ENCODE data around the gene BIRC6.
"Not testable (repeated sequence)": the region's sequence is repeated elsewhere in the genome, so short reads cannot be mapped to it uniquely, and the experiment has no call there.

The BIRC6 gene

GRCh38 chr2:32452338-32453064, 95.7 kb downstream of the BIRC6 start:
- no peak for DNase-seq (ENCODE audit: low read depth in 3 of 3)

DNA sequence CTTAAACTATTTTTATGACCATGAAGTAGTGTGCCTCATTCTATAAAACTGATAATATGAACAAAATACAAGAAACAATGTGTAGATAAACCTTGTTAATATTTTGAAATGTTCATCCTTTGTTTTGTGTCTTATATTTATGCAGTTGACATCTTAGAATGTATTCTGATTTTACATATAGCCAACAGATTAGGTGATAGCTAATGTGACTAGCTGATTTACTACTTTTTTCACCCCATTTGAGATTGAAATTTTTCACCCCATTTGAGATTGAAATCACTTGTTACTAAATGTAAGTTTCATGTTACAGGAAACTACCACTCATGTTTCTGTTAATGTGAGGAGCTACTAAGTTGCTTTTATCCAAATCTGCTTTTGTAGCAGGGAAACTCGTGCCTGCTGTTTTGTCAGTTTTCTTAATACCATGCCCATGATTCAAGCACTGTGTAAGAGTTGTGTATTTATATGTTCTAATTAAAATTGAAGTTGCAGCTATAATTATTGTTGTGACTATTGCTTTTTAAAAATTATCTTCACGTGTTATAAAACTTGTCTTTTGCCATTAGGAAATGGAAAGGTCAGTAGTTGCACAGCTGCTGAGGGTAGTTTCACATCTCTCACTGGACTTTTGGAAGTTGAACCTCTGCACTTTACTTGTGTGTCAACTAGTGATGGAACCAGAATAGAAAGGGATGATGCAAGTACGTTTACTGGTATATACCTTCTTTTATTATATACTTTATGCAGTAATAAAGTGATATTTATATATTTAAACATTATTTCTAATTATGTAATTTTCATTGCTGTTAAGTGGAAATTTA, 96.6 kb downstream of the BIRC6 start:
- DNase-seq (ENCODE audit: low read depth in 3 of 3), result no peak

DNA sequence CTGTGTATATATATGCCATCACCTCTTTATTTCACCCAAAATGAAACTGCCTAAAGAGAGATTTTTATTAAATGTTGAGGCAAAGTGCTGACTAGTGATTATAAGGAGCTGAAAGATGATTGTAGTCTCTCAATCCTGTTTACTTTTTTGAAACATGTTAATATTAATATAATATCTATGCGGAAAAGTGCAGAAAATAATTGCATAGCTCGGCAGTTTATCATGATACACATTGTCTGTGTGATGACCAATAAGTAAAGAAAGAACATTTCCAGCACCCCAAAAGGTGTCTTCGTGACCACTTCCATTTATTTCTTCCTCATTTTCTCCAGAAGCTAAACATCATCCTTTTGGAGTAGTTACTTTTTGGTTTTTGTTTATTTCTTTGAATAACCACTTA, 99.0 kb downstream of the BIRC6 start:
- DNase-seq (ENCODE audit: low read depth in 3 of 3), result no peak

DNA sequence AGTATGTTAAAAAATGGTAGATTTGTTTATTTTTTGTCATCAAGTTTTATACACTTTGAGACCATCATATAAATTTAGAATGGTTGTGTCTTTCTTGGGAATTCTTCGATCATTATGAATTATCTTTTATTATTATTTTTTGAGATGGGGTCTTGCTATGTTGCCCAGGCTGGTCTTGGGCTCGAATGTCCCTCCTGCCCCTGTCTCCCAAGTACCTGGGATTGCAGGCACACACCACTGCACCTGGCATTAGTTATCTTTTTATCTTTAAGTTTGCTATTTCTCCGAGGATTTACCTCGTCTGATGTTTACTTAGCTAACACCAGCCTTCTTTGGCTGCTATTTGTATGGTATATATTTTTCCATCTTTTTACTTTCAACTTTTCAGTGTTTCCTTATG, 100.0 kb downstream of the BIRC6 start:
- no peak for DNase-seq (ENCODE audit: low read depth in 3 of 3)

GRCh38 chr2:32457814-32458213, 101.0 kb downstream of the BIRC6 start:
- DNase-seq (ENCODE audit: low read depth in 3 of 3), result no peak

DNA sequence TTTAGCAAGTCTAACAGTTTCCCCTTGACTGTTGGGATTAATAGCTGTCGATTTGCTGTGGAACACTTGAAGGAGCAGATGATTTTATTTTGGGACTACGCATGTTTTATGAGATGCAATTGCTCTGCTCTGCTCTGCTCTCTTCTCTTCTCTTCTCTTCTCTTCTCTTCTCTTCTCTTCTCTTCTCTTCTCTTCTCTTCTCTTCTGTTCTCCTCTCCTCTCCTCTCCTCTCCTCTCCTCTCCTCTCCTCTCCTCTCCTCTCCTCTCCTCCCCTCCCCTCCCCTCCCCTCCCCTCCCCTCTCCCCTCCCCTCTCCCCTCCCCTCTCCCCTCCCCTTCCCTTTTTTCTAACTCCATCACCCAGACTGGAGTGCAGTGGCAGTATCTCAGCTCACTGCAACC, 104.0 kb downstream of the BIRC6 start:
- DNase-seq (ENCODE audit: low read depth in 3 of 3), result not testable (repeated sequence)

DNA sequence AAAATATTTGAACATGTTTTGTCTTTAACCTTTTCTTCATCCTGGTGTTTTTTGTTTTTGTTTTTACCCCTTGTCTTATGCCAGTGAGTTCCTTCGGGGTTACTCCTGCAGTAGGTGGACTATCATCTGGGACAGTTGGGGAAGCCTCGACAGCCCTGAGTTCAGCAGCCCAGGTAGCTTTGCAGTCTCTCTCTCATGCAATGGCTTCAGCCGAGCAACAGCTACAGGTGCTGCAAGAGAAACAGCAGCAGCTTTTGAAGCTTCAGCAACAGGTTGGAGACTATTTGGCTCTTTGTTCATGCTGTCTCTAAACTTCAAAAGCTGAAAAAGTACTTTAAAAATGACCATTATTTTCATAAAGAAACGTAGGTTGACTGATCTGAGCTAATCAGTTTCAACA, 106.3 kb downstream of the BIRC6 start:
- no peak for DNase-seq (ENCODE audit: low read depth in 3 of 3)

GRCh38 chr2:32464431-32464830, 107.6 kb downstream of the BIRC6 start:
- no peak for DNase-seq (ENCODE audit: low read depth in 3 of 3)

GRCh38 chr2:32472605-32473004, 115.8 kb downstream of the BIRC6 start:
- no peak for DNase-seq (ENCODE audit: low read depth in 3 of 3)

DNA sequence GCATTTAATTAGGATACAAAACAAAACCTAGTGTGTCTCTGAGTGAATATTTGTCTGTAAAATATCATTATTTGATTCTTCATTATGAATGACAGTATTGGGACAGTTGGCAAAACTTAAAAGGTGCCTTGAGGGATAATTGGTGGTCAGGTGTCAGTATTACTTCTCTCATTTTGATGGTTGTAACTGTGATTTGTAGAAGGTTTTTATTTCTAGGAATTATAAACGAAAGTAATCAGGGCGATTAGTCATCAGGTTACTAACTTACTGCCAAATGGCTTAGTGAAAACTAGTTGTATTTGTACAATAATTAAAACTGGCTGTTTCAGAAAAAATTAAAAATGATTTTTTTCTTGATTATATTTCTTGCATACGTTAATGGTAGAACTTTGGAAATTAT, 117.6 kb downstream of the BIRC6 start:
- DNase-seq (ENCODE audit: low read depth in 3 of 3), result no peak

DNA sequence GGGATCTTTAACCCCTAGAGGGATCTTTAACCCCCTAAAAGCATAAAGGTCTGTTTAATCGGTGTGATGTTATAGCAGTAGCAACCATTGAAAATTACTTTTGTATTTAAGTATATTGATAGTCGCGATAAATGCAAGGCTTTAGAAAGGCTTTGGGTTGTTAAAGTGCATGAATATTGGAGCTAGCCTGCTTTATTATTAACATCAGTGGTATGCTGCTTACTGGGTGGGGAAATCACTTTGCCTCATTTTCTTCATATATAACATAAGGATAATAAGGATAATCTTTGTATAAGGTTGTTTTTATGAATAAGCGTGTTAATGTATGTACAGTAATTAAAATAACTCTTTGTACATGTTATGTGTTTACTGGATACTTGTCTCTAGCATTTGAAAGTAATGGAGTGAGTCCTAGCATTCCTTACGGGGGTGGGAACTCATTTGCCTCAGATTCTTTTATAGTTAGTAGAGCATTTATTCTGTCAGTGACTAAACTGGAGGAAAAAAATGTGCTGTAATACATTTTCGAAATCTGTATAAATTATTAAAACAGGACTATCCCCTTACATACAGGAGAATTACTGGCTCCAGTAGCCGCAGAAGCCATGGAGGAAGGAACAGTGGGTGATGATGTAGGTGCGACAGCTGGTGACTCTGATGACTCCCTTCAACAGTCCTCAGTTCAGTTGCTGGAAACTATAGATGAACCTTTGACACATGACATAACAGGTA, 122.2 kb downstream of the BIRC6 start:
- no peak for DNase-seq (ENCODE audit: low read depth in 3 of 3)

- no peak for DNase-seq (ENCODE audit: low read depth in 3 of 3)
These were observed 123.2 kb downstream of the BIRC6 start for GRCh38 chr2:32479993-32480392.

GRCh38 chr2:32482471-32482870, 125.6 kb downstream of the BIRC6 start:
- DNase-seq (ENCODE audit: low read depth in 3 of 3), result no peak

- DNase-seq (ENCODE audit: low read depth in 3 of 3), result no peak
These were observed 128.1 kb downstream of the BIRC6 start for GRCh38 chr2:32484937-32485336.

DNA sequence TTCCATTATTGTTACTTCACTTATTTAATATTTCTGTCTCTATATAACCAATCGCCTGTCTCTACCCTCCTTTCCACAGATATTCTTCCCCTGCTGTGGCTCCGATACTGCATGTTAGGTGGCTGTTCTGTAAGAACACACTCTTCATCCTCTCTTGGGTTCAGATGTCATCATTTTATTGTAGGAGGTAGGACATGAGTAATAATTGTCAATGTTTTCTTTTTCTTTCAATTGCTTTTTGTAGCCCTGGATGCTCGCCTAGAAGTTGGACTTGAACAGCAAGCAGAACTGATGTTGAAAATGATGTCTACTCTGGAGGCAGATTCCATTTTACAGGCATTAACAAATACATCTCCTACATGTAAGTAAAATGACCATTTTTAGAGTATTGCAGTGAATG, 128.6 kb downstream of the BIRC6 start:
- no peak for DNase-seq (ENCODE audit: low read depth in 3 of 3)

DNA sequence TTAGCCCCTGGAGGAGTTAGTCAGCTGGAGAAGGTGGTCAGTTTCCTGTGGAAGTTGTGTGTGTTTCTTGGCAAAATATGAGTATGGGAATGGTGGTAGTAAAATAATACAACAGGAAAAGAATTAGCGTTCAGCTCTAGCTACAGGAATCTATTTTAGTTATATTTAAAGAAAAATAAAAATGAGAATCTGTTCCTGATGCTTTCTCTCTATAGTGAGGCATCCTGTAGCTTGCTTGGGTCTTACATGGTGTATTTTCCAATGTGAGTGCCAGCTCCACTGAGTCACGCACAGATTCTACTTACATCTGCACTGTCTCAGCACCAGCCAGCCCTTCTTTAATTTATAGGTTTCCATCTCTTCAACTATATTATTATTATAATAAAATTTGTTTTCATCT, 132.2 kb downstream of the BIRC6 start:
- DNase-seq (ENCODE audit: low read depth in 3 of 3), result no peak

GRCh38 chr2:32491346-32491745, 134.5 kb downstream of the BIRC6 start:
- DNase-seq (ENCODE audit: low read depth in 3 of 3), result no peak

- no peak for DNase-seq (ENCODE audit: low read depth in 3 of 3)
These were observed 138.3 kb downstream of the BIRC6 start for GRCh38 chr2:32495139-32495538.

DNA sequence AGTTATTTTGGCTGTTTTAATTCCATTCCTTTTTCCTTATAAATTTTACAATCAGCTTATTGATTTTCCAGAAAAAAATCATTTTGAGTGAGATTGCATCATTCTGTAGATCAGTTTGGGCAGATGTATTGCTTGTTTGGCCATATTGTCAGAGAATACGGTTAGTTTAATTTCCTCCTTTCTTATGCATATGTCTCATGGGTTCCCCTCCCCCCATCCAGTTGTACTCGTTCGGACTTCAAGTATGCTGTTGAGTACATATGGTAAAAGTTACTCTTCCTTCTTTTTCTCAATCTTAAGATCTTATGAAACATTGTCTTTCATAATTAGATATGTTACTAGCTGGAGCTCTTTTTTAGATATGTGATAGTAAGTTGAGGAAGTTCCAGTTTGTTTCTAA, 139.8 kb downstream of the BIRC6 start:
- no peak for DNase-seq (ENCODE audit: low read depth in 3 of 3)

DNA sequence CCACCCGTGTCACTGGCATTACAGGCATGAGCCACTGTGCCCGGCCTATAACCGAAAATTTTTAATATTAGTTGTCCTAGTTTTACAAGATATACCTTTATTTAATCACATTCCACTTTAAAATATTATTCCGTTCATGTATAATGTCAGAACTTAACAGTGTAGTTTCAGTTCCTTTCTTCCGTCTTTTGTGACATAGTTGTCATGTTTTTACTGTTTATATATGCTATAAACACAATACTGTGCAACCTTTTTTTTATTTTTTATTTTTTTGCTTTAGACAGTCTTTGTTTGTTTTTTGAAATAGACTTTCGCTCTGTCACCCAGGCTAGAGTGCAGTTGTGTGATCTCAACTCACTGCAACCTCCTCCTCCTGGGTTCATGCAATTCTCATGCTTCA, 141.5 kb downstream of the BIRC6 start:
- DNase-seq (ENCODE audit: low read depth in 3 of 3), result no peak

- no peak for DNase-seq (ENCODE audit: low read depth in 3 of 3)
These were observed 146.1 kb downstream of the BIRC6 start for GRCh38 chr2:32502941-32503340.

GRCh38 chr2:32504877-32505478, 148.2 kb downstream of the BIRC6 start:
- DNase-seq (ENCODE audit: low read depth in 3 of 3), result no peak

All from stimulated activated CD4-positive, alpha-beta T cell treated with anti-CD3 and anti-CD28 coated beads, TNF-alpha, amount 100 ng/mL, for 4 hours (primary cell).